Panc1 (cell line): ENCODE measurements around the gene ZNF99. TPM values are rescaled to one million over a fixed set of nuclear protein-coding genes. Genes with fewer than 3 reads are reported as not detected.

Experiments
- ATAC-seq: fragments of 200-7000 bp; cut with Tn5 transposase; 2 replicates; pipeline ENCODE4 v1.9.1; 2020; ENCODE audit warnings: mild to moderate bottlenecking, moderate library complexity
- Bru-seq: library from RNA; stranded (reverse); fragments of 400-500 nt; gene quantifications from one replicate; lab custom pipeline; 2021; lab: Mats Ljungman, UMichigan
- BruChase-seq, 2 experiments: library from RNA; stranded (reverse); fragments of 400-500 nt; gene quantifications; one replicate each; lab custom pipeline; 2021; lab: Mats Ljungman, UMichigan
- BruUV-seq: library from RNA; stranded (reverse); fragments of 400-500 nt; replicated peaks from 2 replicates; lab custom pipeline; 2021; lab: Mats Ljungman, UMichigan
- CTCF ChIA-PET: fragments of 300-600 bp; sonication (Branson Sonifier 250); formaldehyde crosslinking; loops from one replicate; lab custom pipeline; 2022; ENCODE audit warnings: antibody characterized with exemption; lab: Charles Lee
- POLR2A ChIA-PET: fragments of 300-600 bp; sonication (Branson Sonifier 250); formaldehyde crosslinking; loops from one replicate; lab custom pipeline; 2022; ENCODE audit warnings: antibody characterized with exemption; lab: Charles Lee
- DNase-seq: peaks from one replicate; pipeline ENCODE4 v3.0.0-alpha.2; 2010; ENCODE audit warnings: low read depth, low spot score
- H3K27ac ChIP-seq: 2 replicates; pipeline ENCODE4 v1.5.1; 2011; ENCODE audit warnings: mild to moderate bottlenecking, low read length, inconsistent platforms
- H3K27me3 ChIP-seq: fragments of 200-500 bp; sonication (Bioruptor generic); 2 replicates; pipeline ENCODE4 v1.6.0; 2014; ENCODE audit warnings: low read length, inconsistent platforms; ENCODE audit not compliant: control insufficient read depth, insufficient read depth
- H3K36me3 ChIP-seq: fragments of 200-500 bp; sonication (Bioruptor generic); 2 replicates; pipeline ENCODE4 v1.5.1; 2014; ENCODE audit warnings: inconsistent platforms, mild to moderate bottlenecking, low read length, moderate library complexity; ENCODE audit not compliant: control insufficient read depth, insufficient read depth
- H3K4me1 ChIP-seq: 2 replicates; pipeline ENCODE4 v1.5.1; 2011; ENCODE audit warnings: inconsistent platforms, mild to moderate bottlenecking, low read length, moderate library complexity; ENCODE audit not compliant: control insufficient read depth, insufficient read depth
- H3K4me3 ChIP-seq, 2 experiments: 2 replicates each; pipeline ENCODE4 v1.5.1; 2011 to 2012; ENCODE audit warnings: low read depth in 2 of 2, low read length in 2 of 2, mild to moderate bottlenecking in 2 of 2, inconsistent platforms in 1 of 2, moderate library complexity in 1 of 2
- H3K9me3 ChIP-seq: fragments of 200-500 bp; sonication (Bioruptor generic); 2 replicates; pipeline ENCODE4 v1.5.1; 2014; ENCODE audit warnings: low read depth, mild to moderate bottlenecking, inconsistent platforms, low read length, moderate library complexity; ENCODE audit not compliant: control insufficient read depth, insufficient read depth
- POLR2AphosphoS5 ChIP-seq: IDR thresholded peaks from 2 replicates; pipeline ENCODE4 v1.6.1; 2012; ENCODE audit warnings: mild to moderate bottlenecking, low read depth, low read length, moderate library complexity
- SIN3A ChIP-seq: IDR thresholded peaks from 2 replicates; pipeline ENCODE4 v1.6.1; 2012; ENCODE audit warnings: low read depth, mild to moderate bottlenecking, low read length, moderate library complexity, borderline replicate concordance; ENCODE audit not compliant: insufficient read depth
- TCF7L2 ChIP-seq: IDR thresholded peaks from 2 replicates; pipeline ENCODE4 v1.6.1; 2011; ENCODE audit warnings: mild to moderate bottlenecking, low read depth, low read length, inconsistent platforms
- in situ Hi-C: cut with HindIII; loops from 2 replicates; pipeline ENCODE4 v1.10.0; 2016; ENCODE audit warnings: low sequenced_read_pairs, low pct_unique_long_range_greater_than_20kb
- intact Hi-C: fragments of 100-400 bp; cut with micrococcal nuclease; formaldehyde crosslinking; loops from one replicate; pipeline ENCODE4 v1.10.0; 2022; ENCODE audit not compliant: unreplicated experiment
- long read RNA-seq: library from polyadenylated mRNA; unstranded; transcript quantifications from one replicate; pipeline ENCODE4 v2.0.0, GENCODE V29; 2021; ENCODE audit not compliant: unreplicated experiment
- polyA plus RNA-seq: library from polyadenylated mRNA; unstranded; fragments of >200 nt; gene quantifications from one replicate; pipeline ENCODE4 v1.2.1, GENCODE V29; 2012; ENCODE audit warnings: missing spikeins; ENCODE audit not compliant: insufficient read length
- total RNA-seq: library from RNA; stranded (reverse); gene quantifications from one replicate; pipeline ENCODE4 v1.2.1, GENCODE V29; 2021; ENCODE audit not compliant: unreplicated experiment
- TF ChIP-seq, protein P1 (sequence below), 2 experiments: IDR thresholded peaks; 2 replicates each; pipeline ENCODE4 v1.6.1; 2011 to 2012; ENCODE audit warnings: low read depth in 2 of 2, control low read depth in 1 of 2, low read length in 1 of 2, mild to moderate bottlenecking in 1 of 2, moderate library complexity in 1 of 2; ENCODE audit not compliant: insufficient read depth in 1 of 2
- TF ChIP-seq, protein P2 (sequence below): fragments of 450-650 bp; IDR thresholded peaks from 2 replicates; pipeline ENCODE4 v1.5.1; 2017; ENCODE audit warnings: mild to moderate bottlenecking

Gene ZNF99
- total RNA-seq: not detected
- polyA plus RNA-seq: not detected
- Bru-seq, nascent RNA: not detected
- BruChase-seq, experiment 1, labeled RNA remaining after a 2-hour chase: not detected
- BruChase-seq, experiment 2, labeled RNA remaining after a 6-hour chase: not detected
- long read RNA-seq: 0 reads

DNA sequence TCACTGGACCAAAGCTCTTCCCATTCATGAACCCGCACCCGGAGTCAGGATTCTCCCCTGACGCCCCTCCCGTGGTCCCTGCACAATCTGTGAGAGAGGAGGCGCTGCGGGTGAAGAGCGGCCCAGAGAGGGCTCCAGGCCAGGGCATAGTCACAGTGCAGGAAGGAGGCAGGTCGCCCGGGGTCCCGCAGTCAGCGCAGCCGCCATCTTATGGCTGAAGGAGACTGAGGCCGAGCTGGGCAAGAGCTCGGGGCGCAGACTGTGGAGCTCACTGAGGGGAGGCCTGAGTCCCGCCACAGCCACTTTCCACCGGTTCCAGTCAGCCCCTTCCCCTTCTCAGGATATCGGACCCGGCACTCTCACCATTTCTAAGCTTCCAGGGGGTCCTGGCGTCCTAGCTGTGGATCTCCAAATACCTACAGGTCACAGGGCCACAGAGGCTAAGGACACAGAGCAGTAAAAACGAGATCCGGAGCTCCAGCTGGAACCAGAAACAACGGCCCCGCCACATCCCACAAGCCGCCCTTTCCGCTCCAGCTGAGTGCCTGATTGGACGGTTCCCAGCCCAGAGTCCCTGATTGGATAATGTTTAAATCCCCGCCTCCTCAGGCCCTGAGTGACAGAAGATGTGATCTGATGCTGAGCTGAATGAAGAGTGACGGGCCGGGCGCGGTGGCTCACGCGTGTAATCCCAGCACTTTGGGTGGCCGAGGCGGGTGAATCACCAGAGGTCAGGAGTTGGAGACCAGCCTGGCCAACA is at the start of gene ZNF99:
ZNF99 (minus strand) TSS at position 501 of the 760 bp plus-strand sequence; CDS start at position 366, 135 bp downstream.
- no peaks in the 10 kb centered on the region for H3K9me3 ChIP-seq

DNA sequence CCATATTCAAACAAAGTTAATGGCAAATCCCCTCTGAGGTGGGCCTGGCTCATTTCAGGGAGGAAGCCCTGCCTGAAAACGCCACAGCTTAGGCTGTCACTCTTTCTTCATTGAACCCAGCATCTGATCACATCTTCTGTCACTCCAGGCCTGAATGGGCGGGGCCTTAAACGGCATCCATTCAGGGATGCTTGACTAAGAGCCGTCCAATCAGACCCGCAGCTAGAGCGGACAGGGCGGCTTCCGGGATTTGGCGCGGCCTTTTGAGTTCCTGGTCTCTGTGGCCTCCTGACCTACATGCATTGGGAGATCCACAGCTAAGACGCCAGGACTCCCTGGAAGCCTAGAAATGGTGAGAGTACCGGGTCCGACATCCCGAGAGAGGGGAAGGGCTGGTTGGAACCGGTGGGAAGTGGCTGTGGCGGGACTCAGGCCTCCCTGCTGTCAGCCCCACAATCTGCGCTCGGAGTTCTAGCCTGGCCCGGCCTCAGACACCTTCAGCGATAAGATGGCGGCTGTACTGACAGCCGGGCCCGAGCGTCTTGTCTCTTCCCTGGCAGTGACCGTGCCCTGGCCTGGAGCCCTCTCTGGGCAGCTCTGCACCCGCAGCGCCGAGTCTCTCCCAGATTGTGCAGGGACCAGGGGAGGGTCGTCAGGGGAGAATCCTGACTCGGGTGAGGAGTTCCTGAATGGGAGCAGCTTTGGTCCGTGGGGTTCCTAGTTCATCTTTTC is 48.2 kb upstream of the ZNF99 start, which contains the start of gene ZNF723:
ZNF723 (plus strand) TSS at position 261 of the 732 bp plus-strand sequence; CDS start at position 350, 89 bp downstream.
- Histone ChIP-seq H3K4me1 (no peaks in the 10 kb centered on the region), H3K36me3 (no peaks in the 10 kb centered on the region), H3K9me3 (no peaks in the 10 kb centered on the region), H3K27ac (no peak within 1 kb of the TSS), H3K27me3 (no peaks in the 10 kb centered on the region), H3K4me3 (no peak within 1 kb of the TSS)
- CTCF ChIA-PET: no interaction called here
- POLR2A ChIA-PET: no interaction called here
- intact Hi-C loops (no loop called here), in situ Hi-C loops (no loop called here)
- ATAC-seq (no peak), DNase-seq (no peak)
- no TSS peak for BruUV-seq
- TF ChIP-seq, protein P1, sequence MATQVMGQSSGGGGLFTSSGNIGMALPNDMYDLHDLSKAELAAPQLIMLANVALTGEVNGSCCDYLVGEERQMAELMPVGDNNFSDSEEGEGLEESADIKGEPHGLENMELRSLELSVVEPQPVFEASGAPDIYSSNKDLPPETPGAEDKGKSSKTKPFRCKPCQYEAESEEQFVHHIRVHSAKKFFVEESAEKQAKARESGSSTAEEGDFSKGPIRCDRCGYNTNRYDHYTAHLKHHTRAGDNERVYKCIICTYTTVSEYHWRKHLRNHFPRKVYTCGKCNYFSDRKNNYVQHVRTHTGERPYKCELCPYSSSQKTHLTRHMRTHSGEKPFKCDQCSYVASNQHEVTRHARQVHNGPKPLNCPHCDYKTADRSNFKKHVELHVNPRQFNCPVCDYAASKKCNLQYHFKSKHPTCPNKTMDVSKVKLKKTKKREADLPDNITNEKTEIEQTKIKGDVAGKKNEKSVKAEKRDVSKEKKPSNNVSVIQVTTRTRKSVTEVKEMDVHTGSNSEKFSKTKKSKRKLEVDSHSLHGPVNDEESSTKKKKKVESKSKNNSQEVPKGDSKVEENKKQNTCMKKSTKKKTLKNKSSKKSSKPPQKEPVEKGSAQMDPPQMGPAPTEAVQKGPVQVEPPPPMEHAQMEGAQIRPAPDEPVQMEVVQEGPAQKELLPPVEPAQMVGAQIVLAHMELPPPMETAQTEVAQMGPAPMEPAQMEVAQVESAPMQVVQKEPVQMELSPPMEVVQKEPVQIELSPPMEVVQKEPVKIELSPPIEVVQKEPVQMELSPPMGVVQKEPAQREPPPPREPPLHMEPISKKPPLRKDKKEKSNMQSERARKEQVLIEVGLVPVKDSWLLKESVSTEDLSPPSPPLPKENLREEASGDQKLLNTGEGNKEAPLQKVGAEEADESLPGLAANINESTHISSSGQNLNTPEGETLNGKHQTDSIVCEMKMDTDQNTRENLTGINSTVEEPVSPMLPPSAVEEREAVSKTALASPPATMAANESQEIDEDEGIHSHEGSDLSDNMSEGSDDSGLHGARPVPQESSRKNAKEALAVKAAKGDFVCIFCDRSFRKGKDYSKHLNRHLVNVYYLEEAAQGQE (IDR thresholded peaks at IDR 0.05; ENCODE audit: insufficient read depth in 1 of 2, low read depth in 2 of 2, low read length in 1 of 2): no peak
- TF ChIP-seq, protein P2, sequence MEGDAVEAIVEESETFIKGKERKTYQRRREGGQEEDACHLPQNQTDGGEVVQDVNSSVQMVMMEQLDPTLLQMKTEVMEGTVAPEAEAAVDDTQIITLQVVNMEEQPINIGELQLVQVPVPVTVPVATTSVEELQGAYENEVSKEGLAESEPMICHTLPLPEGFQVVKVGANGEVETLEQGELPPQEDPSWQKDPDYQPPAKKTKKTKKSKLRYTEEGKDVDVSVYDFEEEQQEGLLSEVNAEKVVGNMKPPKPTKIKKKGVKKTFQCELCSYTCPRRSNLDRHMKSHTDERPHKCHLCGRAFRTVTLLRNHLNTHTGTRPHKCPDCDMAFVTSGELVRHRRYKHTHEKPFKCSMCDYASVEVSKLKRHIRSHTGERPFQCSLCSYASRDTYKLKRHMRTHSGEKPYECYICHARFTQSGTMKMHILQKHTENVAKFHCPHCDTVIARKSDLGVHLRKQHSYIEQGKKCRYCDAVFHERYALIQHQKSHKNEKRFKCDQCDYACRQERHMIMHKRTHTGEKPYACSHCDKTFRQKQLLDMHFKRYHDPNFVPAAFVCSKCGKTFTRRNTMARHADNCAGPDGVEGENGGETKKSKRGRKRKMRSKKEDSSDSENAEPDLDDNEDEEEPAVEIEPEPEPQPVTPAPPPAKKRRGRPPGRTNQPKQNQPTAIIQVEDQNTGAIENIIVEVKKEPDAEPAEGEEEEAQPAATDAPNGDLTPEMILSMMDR: no peak
- TF ChIP-seq TCF7L2 (no peak), POLR2AphosphoS5 (no peak), SIN3A (no peak)

More for the DNA sequence above, at the start of gene ZNF99:
- no peak within 1 kb of the TSS for H3K27ac ChIP-seq
- no TSS peak for BruUV-seq
- no peaks in the 10 kb centered on the region for H3K27me3 ChIP-seq
- ChIA-PET POLR2A (no interaction called here), CTCF (no interaction called here)
- ATAC-seq (no peak), DNase-seq (no peak)
- in situ Hi-C loops (no loop called here), intact Hi-C loops (no loop called here)
- TF ChIP-seq, protein P1 (IDR thresholded peaks at IDR 0.05; ENCODE audit: insufficient read depth in 1 of 2, low read depth in 2 of 2, low read length in 1 of 2): no peak
- TF ChIP-seq POLR2AphosphoS5 (no peak), SIN3A (no peak), TCF7L2 (no peak)
- TF ChIP-seq, protein P2: no peak
- no peaks in the 10 kb centered on the region for H3K4me1 ChIP-seq
- no peaks in the 10 kb centered on the region for H3K36me3 ChIP-seq
- no peak within 1 kb of the TSS for H3K4me3 ChIP-seq
